Measurements from ENCODE around the gene TAMALIN.

The TAMALIN gene

GRCh38 chr12:52055731-52056711, 49.3 kb downstream of the TAMALIN start:
- DNase-seq, result peak; percentile 44

GRCh38 chr12:52056801-52057637, 50.3 kb downstream of the TAMALIN start:
- peak; percentile 36 for DNase-seq

- DNase-seq, result no peak
Measured at GRCh38 chr12:52057638-52058576, 51.2 kb downstream of the TAMALIN start.

- DNase-seq, result peak; percentile 41
Measured at GRCh38 chr12:52058631-52059361, 52.0 kb downstream of the TAMALIN start.

GRCh38 chr12:52059582-52060497, 53.1 kb downstream of the TAMALIN start:
- peak; percentile 61 for DNase-seq

GRCh38 chr12:52060498-52061177, 53.9 kb downstream of the TAMALIN start:
- DNase-seq, result peak; percentile 40

GRCh38 chr12:52061470-52062166, 54.9 kb downstream of the TAMALIN start:
- no peak for DNase-seq

GRCh38 chr12:52062167-52063081, 55.7 kb downstream of the TAMALIN start:
- no peak for DNase-seq

GRCh38 chr12:52063082-52063924, 56.6 kb downstream of the TAMALIN start:
- DNase-seq, result no peak

GRCh38 chr12:52063981-52064649, 57.4 kb downstream of the TAMALIN start:
- no peak for DNase-seq
